ENCODE data around the gene FANK1.

DNA sequence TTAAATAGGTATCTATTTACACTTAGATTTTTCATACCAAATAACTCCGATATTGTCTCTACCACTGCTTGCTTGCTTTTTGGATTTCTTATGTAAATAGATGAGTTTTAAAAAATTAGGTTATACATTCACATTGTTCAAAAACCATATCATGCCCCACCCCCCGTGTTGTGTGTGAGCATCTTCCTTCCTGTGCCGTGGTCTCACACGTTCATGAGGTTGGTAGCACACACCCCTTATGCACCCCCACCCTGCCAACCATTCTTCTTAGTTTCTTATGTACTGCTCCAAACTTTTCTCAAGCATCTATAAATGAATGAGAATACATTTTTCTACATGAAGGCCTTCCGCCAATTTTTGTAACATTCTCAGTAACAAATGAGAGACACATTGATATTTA, 115.6 kb downstream of the FANK1 start:
- TF ChIP-seq, protein P1, sequence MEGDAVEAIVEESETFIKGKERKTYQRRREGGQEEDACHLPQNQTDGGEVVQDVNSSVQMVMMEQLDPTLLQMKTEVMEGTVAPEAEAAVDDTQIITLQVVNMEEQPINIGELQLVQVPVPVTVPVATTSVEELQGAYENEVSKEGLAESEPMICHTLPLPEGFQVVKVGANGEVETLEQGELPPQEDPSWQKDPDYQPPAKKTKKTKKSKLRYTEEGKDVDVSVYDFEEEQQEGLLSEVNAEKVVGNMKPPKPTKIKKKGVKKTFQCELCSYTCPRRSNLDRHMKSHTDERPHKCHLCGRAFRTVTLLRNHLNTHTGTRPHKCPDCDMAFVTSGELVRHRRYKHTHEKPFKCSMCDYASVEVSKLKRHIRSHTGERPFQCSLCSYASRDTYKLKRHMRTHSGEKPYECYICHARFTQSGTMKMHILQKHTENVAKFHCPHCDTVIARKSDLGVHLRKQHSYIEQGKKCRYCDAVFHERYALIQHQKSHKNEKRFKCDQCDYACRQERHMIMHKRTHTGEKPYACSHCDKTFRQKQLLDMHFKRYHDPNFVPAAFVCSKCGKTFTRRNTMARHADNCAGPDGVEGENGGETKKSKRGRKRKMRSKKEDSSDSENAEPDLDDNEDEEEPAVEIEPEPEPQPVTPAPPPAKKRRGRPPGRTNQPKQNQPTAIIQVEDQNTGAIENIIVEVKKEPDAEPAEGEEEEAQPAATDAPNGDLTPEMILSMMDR (IDR thresholded peaks at IDR 0.05), result no peak
- TF ChIP-seq POLR2A (IDR thresholded peaks at IDR 0.05), result no peak

All from heart left ventricle (tissue), 13 donors.